Measurements from ENCODE around the gene COMT. TPM values are rescaled to one million over a fixed set of nuclear protein-coding genes. Genes with fewer than 3 reads are reported as not detected.
A peak's percentile ranks its signal among the peaks of the same experiment; 100 is the strongest.
"Not testable (repeated sequence)": the region's sequence is repeated elsewhere in the genome, so short reads cannot be mapped to it uniquely, and the experiment has no call there.

Gene COMT
- total and polyA plus RNA-seq, 8 donors: 47.9 to 95.0 (median 62.3) TPM

GRCh38 chr22:19905347-19906276 is 36.0 kb upstream of the COMT start:
- no peaks in the 10 kb centered on the region for H3K27me3 ChIP-seq
- intact Hi-C loops (cut with DNase I): loop anchor here in 1 of 3 donors (5.0 kb wide), 1 partner anchor 173 kb away; no protein-coding TSS in a partner anchor
- H3K9me3 ChIP-seq: no peaks in the 10 kb centered on the region
- DNase-seq: no peak
- H3K4me3 ChIP-seq: no peak overlapping the region
- H3K36me3 ChIP-seq: no peaks in the 10 kb centered on the region
- TF ChIP-seq CTCF (IDR thresholded peaks at IDR 0.05): no peak
- H3K27ac ChIP-seq: no peak overlapping the region
- H3K4me1 ChIP-seq: no peaks in the 10 kb centered on the region
- 87 to 88% methylated on average over 22 of the region's 22 CpGs for WGBS, 2 donors
- no peak for FAIRE-seq
- no peak for ATAC-seq

- not testable (repeated sequence) for H3K9me3 ChIP-seq, H3K27ac ChIP-seq, ATAC-seq, DNase-seq, H3K27me3 ChIP-seq, FAIRE-seq, H3K36me3 ChIP-seq, H3K4me3 ChIP-seq, H3K4me1 ChIP-seq
- 92 to 96% methylated on average over 25 of the region's 25 CpGs for WGBS, 2 donors
- intact Hi-C loops (cut with DNase I): loop anchor here in 1 of 3 donors (5.0 kb wide), 1 partner anchor 175 kb away; no protein-coding TSS in a partner anchor
These were observed 34.7 kb upstream of the COMT start for GRCh38 chr22:19906864-19907263.

GRCh38 chr22:19907902-19908301 is 33.7 kb upstream of the COMT start:
- WGBS, 2 donors: 87 to 92% methylated on average over 16 of the region's 16 CpGs

GRCh38 chr22:19909350-19910179 is 32.0 kb upstream of the COMT start:
- H3K4me3 ChIP-seq: no peak overlapping the region
- H3K9me3 ChIP-seq: no peaks in the 10 kb centered on the region
- no peak overlapping the region for H3K27ac ChIP-seq
- intact Hi-C loops (cut with DNase I): loop anchor here in 2 of 3 donors (2.0 to 5.0 kb wide), 2 partner anchors 177 to 179 kb away; no protein-coding TSS in a partner anchor
- TF ChIP-seq CTCF (IDR thresholded peaks at IDR 0.05): peak; percentile 63 to 73 (median 72)
- WGBS, 2 donors: 39 to 41% methylated on average over 6 of the region's 6 CpGs
- ATAC-seq (peak; percentile 81 to 98 (median 94)), DNase-seq (peak; percentile 50 to 89 (median 80)), FAIRE-seq (no peak)
- H3K36me3 ChIP-seq: peaks cover 0 to 11% (median 6%) of the 10 kb centered on the region in 3 donors
- H3K27me3 ChIP-seq: no peaks in the 10 kb centered on the region
- no peaks in the 10 kb centered on the region for H3K4me1 ChIP-seq

More at GRCh38 chr22:19907902-19908301, 33.7 kb upstream of the COMT start:
- H3K4me3 ChIP-seq, H3K36me3 ChIP-seq, H3K9me3 ChIP-seq, H3K4me1 ChIP-seq, ATAC-seq, H3K27me3 ChIP-seq, FAIRE-seq, DNase-seq, H3K27ac ChIP-seq: not testable (repeated sequence)
- intact Hi-C loops (cut with DNase I): loop anchor here in 1 of 3 donors (5.0 kb wide), 1 partner anchor 176 kb away; no protein-coding TSS in a partner anchor

GRCh38 chr22:19910180-19910744 is 31.3 kb upstream of the COMT start:
- peak in 1 of 4 donors; percentile 6 for TF ChIP-seq CTCF (IDR thresholded peaks at IDR 0.05)
- DNase-seq: no peak
- no peak overlapping the region for H3K4me3 ChIP-seq
- WGBS, 2 donors: 32 to 35% methylated on average over 4 of the region's 4 CpGs
- FAIRE-seq: no peak
- H3K36me3 ChIP-seq: peaks cover 0 to 18% (median 13%) of the 10 kb centered on the region in 3 donors
- H3K27me3 ChIP-seq: no peaks in the 10 kb centered on the region
- H3K27ac ChIP-seq: no peak overlapping the region
- no peak for ATAC-seq
- no peaks in the 10 kb centered on the region for H3K9me3 ChIP-seq
- intact Hi-C loops (cut with DNase I): loop anchor here in 1 of 3 donors (2.0 kb wide), 1 partner anchor 179 kb away; no protein-coding TSS in a partner anchor
- H3K4me1 ChIP-seq: no peaks in the 10 kb centered on the region
